Smooth muscle cell (in vitro differentiated cells): ENCODE measurements around the gene BEST1. TPM values are rescaled to one million over a fixed set of nuclear protein-coding genes. Genes with fewer than 3 reads are reported as not detected.

ENCODE experiments used
- DNase-seq: peaks from one replicate; lab custom pipeline; 2025; ENCODE audit not compliant: unreplicated experiment; lab: John Stamatoyannopoulos, UW
- H2AFZ ChIP-seq: fragments of 200-600 bp; sonication (generic); 2 replicates; pipeline ENCODE4 v1.6.0; 2016; ENCODE audit warnings: antibody characterized with exemption, low read depth, mild to moderate bottlenecking
- H3F3A ChIP-seq: fragments of 200-600 bp; sonication (generic); 2 replicates; pipeline ENCODE4 v1.6.0; 2017; ENCODE audit warnings: antibody characterized with exemption, low read depth
- H3K27ac ChIP-seq: fragments of 200-600 bp; sonication (generic); 2 replicates; pipeline ENCODE4 v1.5.1; 2016; ENCODE audit warnings: low read depth, mild to moderate bottlenecking
- H3K27me3 ChIP-seq: fragments of 200-600 bp; sonication (generic); 2 replicates; pipeline ENCODE4 v1.6.1; 2016; ENCODE audit warnings: low read depth, mild to moderate bottlenecking
- H3K36me3 ChIP-seq: fragments of 200-600 bp; sonication (generic); 2 replicates; pipeline ENCODE4 v1.5.1; 2016; ENCODE audit warnings: low read depth
- H3K4me1 ChIP-seq: fragments of 200-600 bp; sonication (generic); 2 replicates; pipeline ENCODE4 v1.5.1; 2016; ENCODE audit warnings: low read depth
- H3K4me2 ChIP-seq: fragments of 200-600 bp; sonication (generic); 2 replicates; pipeline ENCODE4 v1.6.0; 2016; ENCODE audit warnings: mild to moderate bottlenecking
- H3K4me3 ChIP-seq: fragments of 200-600 bp; sonication (generic); 2 replicates; pipeline ENCODE4 v1.5.1; 2016; ENCODE audit warnings: mild to moderate bottlenecking
- H3K79me2 ChIP-seq: fragments of 200-600 bp; sonication (generic); 2 replicates; pipeline ENCODE4 v1.6.0; 2016; ENCODE audit warnings: low read depth, mild to moderate bottlenecking
- H3K9ac ChIP-seq: fragments of 200-600 bp; sonication (generic); 2 replicates; pipeline ENCODE4 v1.6.0; 2016; ENCODE audit warnings: low read depth
- H3K9me3 ChIP-seq: fragments of 200-600 bp; sonication (generic); replicated peaks from 2 replicates; pipeline ENCODE4 v1.5.1; 2016; ENCODE audit warnings: low read depth
- H4K20me1 ChIP-seq: fragments of 200-600 bp; sonication (generic); 2 replicates; pipeline ENCODE4 v1.6.0; 2016; ENCODE audit warnings: low read depth
- CTCF ChIP-seq: fragments of 200-600 bp; sonication (generic); IDR thresholded peaks from 2 replicates; pipeline ENCODE4 v1.5.1; 2017; ENCODE audit warnings: borderline replicate concordance, mild to moderate bottlenecking, antibody characterized with exemption; ENCODE audit not compliant: insufficient read depth, poor library complexity, severe bottlenecking
- WGBS: methylation state at CpG from one replicate; pipeline ENCODE4 v1.1.7; 2016; ENCODE audit warnings: low lambda C conversion rate; 5-methylcytosine and 5-hydroxymethylcytosine counted together
- polyA plus RNA-seq: library from polyadenylated mRNA; unstranded; fragments of >200 nt; fragmentation: Nextera tagmentation; extraction: Ambion mirVana; gene quantifications from 2 replicates; pipeline ENCODE4 v1.2.1, GENCODE V29; 2016
- total RNA-seq: library from RNA; depleted of rRNA; stranded (reverse); fragments of >200 nt; gene quantifications from 2 replicates; pipeline ENCODE4 v1.2.3, GENCODE V29; 2014

The BEST1 gene
- total and polyA plus RNA-seq, 2 experiments from 2014 or later, result 1.6 to 2.4 TPM

- Histone ChIP-seq H3F3A (peaks cover 31% of the 10 kb centered on the region), H3K27me3 (no peaks in the 10 kb centered on the region), H3K4me1 (peaks cover 50% of the 10 kb centered on the region), H4K20me1 (peaks cover under 1% of the 10 kb centered on the region), H2AFZ (no peak overlapping the region), H3K36me3 (no peaks in the 10 kb centered on the region), H3K9me3 (no peaks in the 10 kb centered on the region), H3K79me2 (peaks cover 4% of the 10 kb centered on the region), H3K27ac (peak overlapping the region; percentile 97), H3K4me2 (peak overlapping the region; percentile 59), H3K9ac (peak overlapping the region; percentile 80), H3K4me3 (peak overlapping the region; percentile 4)
- 47% methylated on average over 7 of the region's 7 CpGs for WGBS
- no peak for DNase-seq
- no peak for TF ChIP-seq CTCF
Observed at GRCh38 chr11:61972112-61972671, 22.0 kb downstream of the BEST1 start.

- H3K36me3 ChIP-seq, result no peaks in the 10 kb centered on the region
- H2AFZ ChIP-seq, result peak overlapping the region; percentile 16
- H3K9ac ChIP-seq, result peak overlapping the region; percentile 80
- H3K4me1 ChIP-seq, result peaks cover 50% of the 10 kb centered on the region
- peak overlapping the region; percentile 97 for H3K27ac ChIP-seq
- H3K9me3 ChIP-seq, result no peaks in the 10 kb centered on the region
- H3K4me2 ChIP-seq, result peak overlapping the region; percentile 59
- no peak overlapping the region for H3K4me3 ChIP-seq
- no peak for TF ChIP-seq CTCF
- no peak for DNase-seq
- no peaks in the 10 kb centered on the region for H4K20me1 ChIP-seq
- WGBS, result 48% methylated on average over 11 of the region's 11 CpGs
- H3K27me3 ChIP-seq, result no peaks in the 10 kb centered on the region
- H3F3A ChIP-seq, result peaks cover 31% of the 10 kb centered on the region
- H3K79me2 ChIP-seq, result peaks cover 3% of the 10 kb centered on the region
Observed at GRCh38 chr11:61972672-61973475, 22.7 kb downstream of the BEST1 start.

- DNase-seq, result no peak
- peaks cover 3% of the 10 kb centered on the region for H3K79me2 ChIP-seq
- no peaks in the 10 kb centered on the region for H3K9me3 ChIP-seq
- H3K27ac ChIP-seq, result peak overlapping the region; percentile 97
- H3K36me3 ChIP-seq, result no peaks in the 10 kb centered on the region
- H3K9ac ChIP-seq, result peak overlapping the region; percentile 80
- H3K27me3 ChIP-seq, result no peaks in the 10 kb centered on the region
- TF ChIP-seq CTCF, result no peak
- peaks cover 44% of the 10 kb centered on the region for H3K4me1 ChIP-seq
- WGBS, result 74% methylated on average over 10 of the region's 10 CpGs
- H4K20me1 ChIP-seq, result no peaks in the 10 kb centered on the region
- H3K4me3 ChIP-seq, result no peak overlapping the region
- H3F3A ChIP-seq, result peaks cover 30% of the 10 kb centered on the region
- H3K4me2 ChIP-seq, result peak overlapping the region; percentile 59
- no peak overlapping the region for H2AFZ ChIP-seq
Observed at GRCh38 chr11:61973476-61974162, 23.5 kb downstream of the BEST1 start.
